Mesothelial cell of epicardium (in vitro differentiated cells): ENCODE measurements around the gene ADGRE1. TPM values are rescaled to one million over a fixed set of nuclear protein-coding genes. Genes with fewer than 3 reads are reported as not detected.

Experiments
- DNase-seq, 2 experiments: peaks; one replicate each; pipeline ENCODE4 v3.0.0; 2021; ENCODE audit warnings: low spot score in 2 of 2; ENCODE audit not compliant: unreplicated experiment in 2 of 2
- H3K27ac Mint-ChIP-seq: 2 replicates; pipeline ENCODE4 v1.8.0; 2021; ENCODE audit warnings: mixed read lengths
- H3K27me3 Mint-ChIP-seq: 2 replicates; pipeline ENCODE4 v1.8.0; 2021; ENCODE audit warnings: low read depth, mixed read lengths
- H3K36me3 Mint-ChIP-seq: 2 replicates; pipeline ENCODE4 v1.8.0; 2021; ENCODE audit warnings: mixed read lengths
- H3K4me1 Mint-ChIP-seq: 2 replicates; pipeline ENCODE4 v1.8.0; 2021; ENCODE audit warnings: mixed read lengths
- H3K4me3 Mint-ChIP-seq: 2 replicates; pipeline ENCODE4 v1.8.0; 2021; ENCODE audit warnings: mild to moderate bottlenecking, moderate library complexity, mixed read lengths
- H3K9me3 Mint-ChIP-seq: 2 replicates; pipeline ENCODE4 v1.8.0; 2021; ENCODE audit warnings: mixed read lengths
- CTCF ChIP-seq: fragments of 200-600 bp; sonication (generic); IDR thresholded peaks from one replicate; pipeline ENCODE4 v1.5.0; 2021; ENCODE audit warnings: antibody characterized with exemption; ENCODE audit not compliant: unreplicated experiment
- total RNA-seq: library from RNA; stranded (reverse); gene quantifications from 3 replicates; pipeline ENCODE4 v1.2.1, GENCODE V29; 2021

ADGRE1 gene
- total RNA-seq, 1 donor from 2014 or later: not detected

GRCh38 chr19:6988257-6988656 is 100.9 kb downstream of the ADGRE1 start:
- no peak overlapping the region for H3K4me3 Mint-ChIP-seq

More at GRCh38 chr19:6988257-6988656, 100.9 kb downstream of the ADGRE1 start:
- no peak for TF ChIP-seq CTCF
- H3K27ac Mint-ChIP-seq: no peak overlapping the region
- H3K4me1 Mint-ChIP-seq: no peaks in the 10 kb centered on the region
- DNase-seq: no peak
- H3K9me3 Mint-ChIP-seq: peaks cover 52% of the 10 kb centered on the region
- no peaks in the 10 kb centered on the region for H3K27me3 Mint-ChIP-seq
- H3K36me3 Mint-ChIP-seq: peaks cover 2% of the 10 kb centered on the region

Other genes starting within 250 kb of the ADGRE1 start
- 0.07 to 0.09 TPM in 2 of 3 replicates, not detected in the other for gene TNFSF14, start 217.4 kb upstream of the ADGRE1 start, total RNA-seq
- 23.1 to 35.3 TPM (median 24.5 TPM) in 3 replicates for gene C3, start 166.9 kb upstream of the ADGRE1 start, total RNA-seq
- 51.4 to 53.6 TPM (median 52.1 TPM) in 3 replicates for gene GPR108, start 150.0 kb upstream of the ADGRE1 start, total RNA-seq
- gene TRIP10, start 147.9 kb upstream of the ADGRE1 start, total RNA-seq: 67.5 to 73.2 TPM (median 69.5 TPM) in 3 replicates
- gene SH2D3A, start 120.1 kb upstream of the ADGRE1 start, total RNA-seq: 13.3 to 13.9 TPM (median 13.4 TPM) in 3 replicates
- gene VAV1, start 114.9 kb upstream of the ADGRE1 start, total RNA-seq: not detected in 3 replicates
- not detected in 3 replicates for gene MBD3L2B, start 133.9 kb downstream of the ADGRE1 start, total RNA-seq
- gene MBD3L5, start 143.0 kb downstream of the ADGRE1 start, total RNA-seq: not detected in 3 replicates
- not detected in 3 replicates for gene MBD3L4, start 152.6 kb downstream of the ADGRE1 start, total RNA-seq
- not detected in 3 replicates for gene MBD3L2, start 161.7 kb downstream of the ADGRE1 start, total RNA-seq
- gene MBD3L3, start 171.1 kb downstream of the ADGRE1 start, total RNA-seq: not detected in 3 replicates
- 15.0 to 16.4 TPM (median 16.3 TPM) in 3 replicates for gene ZNF557, start 182.1 kb downstream of the ADGRE1 start, total RNA-seq